CD4-positive, alpha-beta memory T cell (primary cell): ENCODE results near the gene MYO1B. TPM values are rescaled to one million over a fixed set of nuclear protein-coding genes. Genes with fewer than 3 reads are reported as not detected.

Experiments
- CTCF ChIA-PET: fragments of 350-600 bp; sonication (Branson Sonifier 250); formaldehyde crosslinking; loops from one replicate; lab custom pipeline; 2021; ENCODE audit warnings: inconsistent platforms; ENCODE audit not compliant: partially characterized antibody; lab: Charles Lee
- POLR2A ChIA-PET: fragments of 350-600 bp; sonication (Branson Sonifier 250); formaldehyde crosslinking; loops from one replicate; lab custom pipeline; 2021; ENCODE audit not compliant: partially characterized antibody; lab: Charles Lee
- DNase-seq, 5 donors: peaks; one replicate each; pipeline versions ENCODE4 v3.0.0 to v3.0.0-alpha.2; 2020 to 2022; ENCODE audit warnings: mixed read lengths in 1 of 5
- H3K27ac ChIP-seq: one replicate; pipeline ENCODE4 v1.7.0; 2013; ENCODE audit warnings: low read depth, low read length
- H3K27me3 ChIP-seq: 2 replicates; pipeline ENCODE4 v1.7.0; 2013; ENCODE audit warnings: mild to moderate bottlenecking, low read length, moderate library complexity; ENCODE audit not compliant: insufficient read depth
- H3K36me3 ChIP-seq: 2 replicates; pipeline ENCODE4 v1.7.0; 2013; ENCODE audit warnings: mild to moderate bottlenecking, low read length, moderate library complexity; ENCODE audit not compliant: insufficient read depth
- H3K4me1 ChIP-seq: 2 replicates; pipeline ENCODE4 v1.7.0; 2013; ENCODE audit warnings: mild to moderate bottlenecking, low read length, moderate library complexity; ENCODE audit not compliant: insufficient read depth
- H3K4me3 ChIP-seq, 2 donors: one replicate each; pipeline ENCODE4 v1.7.0; 2013; ENCODE audit warnings: low read length in 2 of 2, mild to moderate bottlenecking in 1 of 2
- H3K9me3 ChIP-seq, 2 donors: one replicate each; pipeline ENCODE4 v1.7.0; 2013; ENCODE audit warnings: low read length in 2 of 2, control low read depth in 1 of 2; ENCODE audit not compliant: control insufficient read depth in 1 of 2
- H3K27ac Mint-ChIP-seq, 7 donors: one replicate each; pipeline ENCODE4 v1.8.0; 2020 to 2021; ENCODE audit warnings: mixed read lengths in 7 of 7, mild to moderate bottlenecking in 6 of 7, inconsistent platforms in 3 of 7, moderate library complexity in 3 of 7
- H3K27me3 Mint-ChIP-seq, 2 donors: one replicate each; pipeline ENCODE4 v1.8.0; 2020 to 2021; ENCODE audit warnings: mixed read lengths in 2 of 2
- H3K36me3 Mint-ChIP-seq, 2 donors: one replicate each; pipeline ENCODE4 v1.8.0; 2020 to 2021; ENCODE audit warnings: mixed read lengths in 2 of 2, inconsistent platforms in 1 of 2, mild to moderate bottlenecking in 1 of 2
- H3K4me1 Mint-ChIP-seq, 4 donors: one replicate each; pipeline ENCODE4 v1.8.0; 2020 to 2021; ENCODE audit warnings: mixed read lengths in 4 of 4, mild to moderate bottlenecking in 1 of 4
- H3K4me3 Mint-ChIP-seq, 8 donors: one replicate each; pipeline ENCODE4 v1.8.0; 2020 to 2021; ENCODE audit warnings: mixed read lengths in 8 of 8, mild to moderate bottlenecking in 7 of 8, moderate library complexity in 6 of 8, inconsistent platforms in 3 of 8
- H3K9me3 Mint-ChIP-seq, 8 donors: one replicate each; pipeline ENCODE4 v1.8.0; 2020 to 2021; ENCODE audit warnings: mixed read lengths in 8 of 8, mild to moderate bottlenecking in 5 of 8, inconsistent platforms in 3 of 8, moderate library complexity in 1 of 8
- intact Hi-C: fragments of 100-400 bp; cut with micrococcal nuclease; formaldehyde crosslinking; loops from one replicate; pipeline ENCODE4 v1.15.1; 2023
- polyA plus RNA-seq, 2 donors: library from polyadenylated mRNA; unstranded; fragments of 300-500 nt; fragmentation: Illumina TruSeq; gene quantifications; one replicate each; pipeline ENCODE4 v1.2.3, GENCODE V29; 2021
- total RNA-seq, 2 experiments: library from RNA; stranded (reverse); gene quantifications; one replicate each; pipeline ENCODE4 v1.2.3, GENCODE V29; 2021

MYO1B gene
- total and polyA plus RNA-seq, 4 experiments from 2014 or later = 0.12 to 0.38 (median 0.17) TPM

DNA sequence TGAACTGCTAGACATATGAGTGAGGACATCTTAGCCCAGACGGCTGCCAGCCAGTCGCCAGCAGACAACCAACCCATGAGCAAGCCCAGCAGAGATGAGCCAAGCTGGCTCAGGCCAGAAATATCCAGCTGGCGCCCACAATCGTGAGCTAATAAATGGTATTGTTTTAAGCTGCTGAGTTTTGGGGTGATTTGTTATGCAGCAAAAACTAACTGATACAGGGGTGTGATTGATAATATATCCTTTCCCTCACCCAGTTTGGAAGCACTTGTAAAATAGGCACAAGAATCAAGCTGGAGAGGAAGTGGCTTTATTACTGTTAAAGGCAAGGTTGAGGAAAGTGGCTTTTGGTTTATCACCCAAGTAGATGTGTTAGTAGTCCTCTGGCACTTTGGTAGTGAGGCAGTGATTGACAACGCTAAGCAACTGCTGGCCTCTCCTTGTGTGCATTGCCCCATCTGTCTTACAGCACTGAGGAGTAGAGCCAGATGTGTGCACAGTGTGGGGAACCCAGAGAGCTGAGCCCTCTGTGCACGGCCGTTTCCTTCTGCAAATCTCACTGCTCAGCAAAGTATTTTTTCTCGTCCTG lies 110.1 kb downstream of the MYO1B start:
- H3K4me3 ChIP-seq = no peak overlapping the region
- H3K27me3 ChIP-seq = no peaks in the 10 kb centered on the region
- no peaks in the 10 kb centered on the region for H3K36me3 ChIP-seq
- Mint-ChIP-seq H3K27ac (no peak overlapping the region), H3K4me3 (no peak overlapping the region), H3K36me3 (no peaks in the 10 kb centered on the region), H3K9me3 (peaks cover 0 to 8% (median 0%) of the 10 kb centered on the region in 8 donors), H3K27me3 (peaks cover 5 to 12% of the 10 kb centered on the region in 2 donors), H3K4me1 (no peaks in the 10 kb centered on the region)
- CTCF ChIA-PET = no interaction called here
- POLR2A ChIA-PET = no interaction called here
- no peak overlapping the region for H3K27ac ChIP-seq
- intact Hi-C loops = no loop called here
- no peak for DNase-seq
- H3K9me3 ChIP-seq = no peaks in the 10 kb centered on the region
- no peaks in the 10 kb centered on the region for H3K4me1 ChIP-seq

GRCh38 chr2:191357678-191358077 lies 112.5 kb downstream of the MYO1B start:
- no peaks in the 10 kb centered on the region for H3K4me1 ChIP-seq
- Mint-ChIP-seq H3K27me3 (peaks cover 5 to 14% of the 10 kb centered on the region in 2 donors), H3K4me1 (no peaks in the 10 kb centered on the region), H3K9me3 (peaks cover 0 to 8% (median 0%) of the 10 kb centered on the region in 8 donors), H3K4me3 (no peak overlapping the region), H3K36me3 (no peaks in the 10 kb centered on the region), H3K27ac (no peak overlapping the region)
- POLR2A ChIA-PET = no interaction called here
- H3K4me3 ChIP-seq = no peak overlapping the region
- H3K27me3 ChIP-seq = no peaks in the 10 kb centered on the region
- H3K9me3 ChIP-seq = no peaks in the 10 kb centered on the region
- H3K27ac ChIP-seq = no peak overlapping the region
- H3K36me3 ChIP-seq = no peaks in the 10 kb centered on the region
- CTCF ChIA-PET = no interaction called here
- DNase-seq = no peak
- intact Hi-C loops = no loop called here

- Mint-ChIP-seq H3K9me3 (peaks cover 0 to 8% (median 0%) of the 10 kb centered on the region in 8 donors), H3K27me3 (peaks cover 6 to 14% of the 10 kb centered on the region in 2 donors), H3K27ac (no peak overlapping the region), H3K36me3 (no peaks in the 10 kb centered on the region), H3K4me1 (no peaks in the 10 kb centered on the region), H3K4me3 (no peak overlapping the region)
- no peaks in the 10 kb centered on the region for H3K9me3 ChIP-seq
- no peaks in the 10 kb centered on the region for H3K27me3 ChIP-seq
- ChIA-PET POLR2A (no interaction called here), CTCF (no interaction called here)
- no peak overlapping the region for H3K4me3 ChIP-seq
- no peak for DNase-seq
- no peaks in the 10 kb centered on the region for H3K36me3 ChIP-seq
- intact Hi-C loops = no loop called here
- no peaks in the 10 kb centered on the region for H3K4me1 ChIP-seq
- H3K27ac ChIP-seq = no peak overlapping the region
Measured at GRCh38 chr2:191358325-191359025, 113.3 kb downstream of the MYO1B start.

GRCh38 chr2:191359133-191359532 lies 113.9 kb downstream of the MYO1B start:
- Histone ChIP-seq H3K4me3 (no peak overlapping the region), H3K27ac (no peak overlapping the region), H3K27me3 (no peaks in the 10 kb centered on the region), H3K9me3 (no peaks in the 10 kb centered on the region), H3K36me3 (no peaks in the 10 kb centered on the region), H3K4me1 (no peaks in the 10 kb centered on the region)
- POLR2A ChIA-PET = no interaction called here
- Mint-ChIP-seq H3K9me3 (peaks cover 0 to 8% (median 0%) of the 10 kb centered on the region in 8 donors), H3K27me3 (peaks cover 9 to 14% of the 10 kb centered on the region in 2 donors), H3K36me3 (no peaks in the 10 kb centered on the region), H3K27ac (no peak overlapping the region), H3K4me1 (peaks cover 0 to 2% (median 0%) of the 10 kb centered on the region in 4 donors), H3K4me3 (no peak overlapping the region)
- intact Hi-C loops = no loop called here
- CTCF ChIA-PET = no interaction called here
- no peak for DNase-seq

DNA sequence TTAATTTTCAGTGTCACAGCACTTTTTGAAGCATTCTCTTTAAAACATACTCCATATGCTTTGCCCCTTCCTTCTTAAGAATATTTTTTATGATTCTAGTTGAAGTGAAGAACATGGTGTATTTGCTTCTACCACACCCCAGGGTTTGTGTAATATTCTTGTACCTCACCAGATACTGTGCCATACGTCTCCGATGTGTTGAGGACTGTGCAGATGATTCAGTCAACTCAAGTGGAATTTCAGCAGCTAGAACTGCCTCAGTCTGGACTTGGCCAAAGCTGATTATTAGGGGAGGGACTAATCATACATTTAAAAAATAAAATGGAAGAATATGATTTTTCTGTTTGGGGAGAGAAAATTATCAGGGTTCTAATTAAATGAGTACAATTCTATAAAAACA lies 115.7 kb downstream of the MYO1B start:
- no peak for DNase-seq
- H3K36me3 Mint-ChIP-seq = no peaks in the 10 kb centered on the region
- no peaks in the 10 kb centered on the region for H3K36me3 ChIP-seq
- intact Hi-C loops = no loop called here
- H3K4me3 ChIP-seq = no peak overlapping the region
- H3K4me1 Mint-ChIP-seq = peaks cover 0 to 2% (median 0%) of the 10 kb centered on the region in 4 donors
- no peak overlapping the region for H3K27ac Mint-ChIP-seq
- ChIA-PET POLR2A (no interaction called here), CTCF (no interaction called here)
- no peaks in the 10 kb centered on the region for H3K27me3 ChIP-seq
- no peaks in the 10 kb centered on the region for H3K4me1 ChIP-seq
- no peak overlapping the region for H3K27ac ChIP-seq
- peaks cover 6 to 7% of the 10 kb centered on the region in 2 donors for H3K27me3 Mint-ChIP-seq
- no peak overlapping the region for H3K4me3 Mint-ChIP-seq
- no peaks in the 10 kb centered on the region for H3K9me3 ChIP-seq
- no peaks in the 10 kb centered on the region for H3K9me3 Mint-ChIP-seq

DNA sequence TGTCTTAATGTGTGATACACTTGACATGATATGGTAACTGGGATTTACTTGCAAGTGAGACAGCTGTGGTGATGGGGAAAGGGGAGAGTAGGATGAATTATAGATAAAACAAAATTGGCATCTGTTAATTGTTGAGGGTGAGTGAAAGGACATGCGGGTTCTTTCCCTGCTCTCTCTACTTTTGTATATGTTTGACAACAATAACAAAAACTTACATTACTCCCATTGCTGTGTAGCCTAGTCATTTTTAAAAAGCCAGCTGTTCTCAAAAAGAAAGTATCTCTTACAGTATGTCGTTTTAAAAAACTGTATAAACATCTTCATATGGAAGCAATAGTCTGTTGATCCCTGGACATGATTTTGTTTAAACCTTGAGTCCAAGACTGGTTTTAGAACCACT lies 117.6 kb downstream of the MYO1B start:
- ChIA-PET CTCF (no interaction called here), POLR2A (no interaction called here)
- no peak overlapping the region for H3K27ac ChIP-seq
- no peak overlapping the region for H3K4me3 Mint-ChIP-seq
- peaks cover 0 to 2% (median 0%) of the 10 kb centered on the region in 4 donors for H3K4me1 Mint-ChIP-seq
- no peak overlapping the region for H3K4me3 ChIP-seq
- H3K9me3 ChIP-seq = no peaks in the 10 kb centered on the region
- peaks cover 6 to 7% of the 10 kb centered on the region in 2 donors for H3K27me3 Mint-ChIP-seq
- H3K9me3 Mint-ChIP-seq = no peaks in the 10 kb centered on the region
- no peak for DNase-seq
- no peaks in the 10 kb centered on the region for H3K4me1 ChIP-seq
- intact Hi-C loops = no loop called here
- no peaks in the 10 kb centered on the region for H3K27me3 ChIP-seq
- H3K27ac Mint-ChIP-seq = no peak overlapping the region
- no peaks in the 10 kb centered on the region for H3K36me3 Mint-ChIP-seq
- no peaks in the 10 kb centered on the region for H3K36me3 ChIP-seq

DNA sequence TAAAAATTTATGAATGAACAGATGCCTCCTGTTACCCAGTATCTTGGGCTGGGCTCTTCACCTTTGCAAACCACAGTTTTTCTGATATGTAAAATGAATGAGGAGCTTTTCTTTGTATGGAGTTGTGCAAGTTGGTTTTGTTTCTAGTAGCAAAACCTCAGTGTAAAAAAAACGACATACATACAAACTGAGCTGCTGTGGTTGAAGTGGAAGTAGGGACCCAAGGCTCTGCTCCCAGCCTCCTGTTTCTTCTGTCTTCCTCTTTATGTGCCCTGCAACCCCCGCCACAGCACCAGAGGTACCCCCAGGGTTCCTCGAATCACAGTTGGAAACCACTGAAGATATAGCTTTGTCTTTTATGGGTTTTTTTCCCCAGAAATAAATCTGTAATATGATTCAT lies 118.1 kb downstream of the MYO1B start:
- Mint-ChIP-seq H3K9me3 (no peaks in the 10 kb centered on the region), H3K27ac (no peak overlapping the region), H3K4me1 (peaks cover 0 to 2% (median 0%) of the 10 kb centered on the region in 4 donors), H3K27me3 (peaks cover 6% of the 10 kb centered on the region in 2 donors), H3K4me3 (no peak overlapping the region), H3K36me3 (no peaks in the 10 kb centered on the region)
- no peak overlapping the region for H3K4me3 ChIP-seq
- H3K4me1 ChIP-seq = no peaks in the 10 kb centered on the region
- no peaks in the 10 kb centered on the region for H3K27me3 ChIP-seq
- no peaks in the 10 kb centered on the region for H3K36me3 ChIP-seq
- intact Hi-C loops = no loop called here
- CTCF ChIA-PET = no interaction called here
- POLR2A ChIA-PET = no interaction called here
- H3K27ac ChIP-seq = no peak overlapping the region
- H3K9me3 ChIP-seq = no peaks in the 10 kb centered on the region
- DNase-seq = no peak
